ENCODE results near the gene ARAP3.

Gene ARAP3

GRCh38 chr5:141696431-141696830 is 14.4 kb upstream of the ARAP3 start:
- no peak for DNase-seq

GRCh38 chr5:141695627-141696215 is 13.7 kb upstream of the ARAP3 start:
- peak; percentile 64 for DNase-seq

GRCh38 chr5:141694479-141694878 is 12.4 kb upstream of the ARAP3 start:
- peak; percentile 63 for DNase-seq

- DNase-seq, result no peak
Observed at GRCh38 chr5:141692919-141693725, 11.1 kb upstream of the ARAP3 start.

GRCh38 chr5:141692533-141692888 is 10.5 kb upstream of the ARAP3 start:
- no peak for DNase-seq

GRCh38 chr5:141691867-141692532 is 10.0 kb upstream of the ARAP3 start:
- DNase-seq, result peak; percentile 44

- no peak for DNase-seq
Observed at GRCh38 chr5:141691286-141691866, 9.3 kb upstream of the ARAP3 start.

- no peak for DNase-seq
Observed at GRCh38 chr5:141686648-141687416, 4.8 kb upstream of the ARAP3 start.

- DNase-seq, result no peak
Observed at GRCh38 chr5:141685591-141685990, 3.6 kb upstream of the ARAP3 start.

- no peak for DNase-seq
Observed at GRCh38 chr5:141683596-141684141, 1.6 kb upstream of the ARAP3 start.

- DNase-seq, result no peak
Observed at GRCh38 chr5:141681295-141681694, 735 bp downstream of the ARAP3 start.

- no peak for DNase-seq
Observed at GRCh38 chr5:141680751-141681201, 1.3 kb downstream of the ARAP3 start.

- no peak for DNase-seq
Observed at GRCh38 chr5:141680178-141680577, 1.9 kb downstream of the ARAP3 start.

GRCh38 chr5:141677415-141677814 is 4.6 kb downstream of the ARAP3 start:
- no peak for DNase-seq

GRCh38 chr5:141675672-141676071 is 6.4 kb downstream of the ARAP3 start:
- no peak for DNase-seq

GRCh38 chr5:141674747-141675146 is 7.3 kb downstream of the ARAP3 start:
- no peak for DNase-seq

GRCh38 chr5:141672841-141673813 is 8.9 kb downstream of the ARAP3 start:
- no peak for DNase-seq

- DNase-seq, result no peak
Observed at GRCh38 chr5:141672071-141672840, 9.8 kb downstream of the ARAP3 start.

- no peak for DNase-seq
Observed at GRCh38 chr5:141669520-141669919, 12.5 kb downstream of the ARAP3 start.

- DNase-seq, result no peak
Observed at GRCh38 chr5:141668601-141669265, 13.3 kb downstream of the ARAP3 start.
